DMS153 (cell line): ENCODE measurements around the gene THSD7A.

ENCODE experiments used
- DNase-seq: peaks from one replicate; lab custom pipeline; 2025; lab: John Stamatoyannopoulos, UW

The THSD7A gene

GRCh38 chr7:11513460-11513859 lies 318.5 kb downstream of the THSD7A start:
- DNase-seq = no peak

GRCh38 chr7:11507929-11508328 lies 324.1 kb downstream of the THSD7A start:
- no peak for DNase-seq

GRCh38 chr7:11506417-11506816 lies 325.6 kb downstream of the THSD7A start:
- no peak for DNase-seq

- DNase-seq = no peak
Observed at GRCh38 chr7:11505471-11505985, 326.5 kb downstream of the THSD7A start.

DNA sequence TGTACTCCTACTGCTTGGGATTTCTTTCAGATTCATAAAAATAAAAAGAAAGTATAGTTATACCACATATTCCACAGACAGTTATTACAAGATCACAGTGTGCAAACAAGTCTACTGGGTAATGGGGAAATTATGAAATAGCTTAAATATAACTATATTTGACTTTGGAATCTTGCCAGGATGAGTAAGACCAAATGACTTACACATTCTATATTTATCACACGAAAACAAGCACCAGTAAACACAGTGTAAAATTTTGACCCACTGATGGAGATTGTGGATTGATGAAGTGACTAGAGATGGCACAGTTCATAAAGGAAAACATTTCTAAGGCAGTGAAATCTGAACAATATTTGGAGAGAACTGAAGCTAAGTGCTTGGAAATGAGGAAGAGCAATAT lies 339.7 kb downstream of the THSD7A start:
- no peak for DNase-seq

- DNase-seq = no peak
Observed at GRCh38 chr7:11491811-11492210, 340.2 kb downstream of the THSD7A start.

- DNase-seq = no peak
Observed at GRCh38 chr7:11489280-11489679, 342.7 kb downstream of the THSD7A start.

DNA sequence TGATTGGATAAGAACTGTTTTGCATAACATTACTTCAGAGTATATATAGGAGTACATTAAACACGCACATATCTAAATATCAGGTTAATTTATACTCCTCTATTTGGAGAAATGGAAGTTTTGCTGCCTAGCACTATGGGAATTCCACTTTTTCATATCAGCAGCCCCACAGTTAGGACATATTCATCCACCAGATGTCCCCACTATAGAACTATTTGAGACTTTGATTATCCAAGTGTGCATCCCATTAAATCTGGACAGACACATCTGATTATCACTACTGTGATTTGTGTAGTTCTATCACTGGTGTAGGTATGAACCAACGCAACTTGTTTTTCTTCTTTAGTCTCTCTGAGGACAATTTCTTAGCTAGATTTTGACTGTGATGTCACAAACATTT lies 345.7 kb downstream of the THSD7A start:
- DNase-seq = no peak

DNA sequence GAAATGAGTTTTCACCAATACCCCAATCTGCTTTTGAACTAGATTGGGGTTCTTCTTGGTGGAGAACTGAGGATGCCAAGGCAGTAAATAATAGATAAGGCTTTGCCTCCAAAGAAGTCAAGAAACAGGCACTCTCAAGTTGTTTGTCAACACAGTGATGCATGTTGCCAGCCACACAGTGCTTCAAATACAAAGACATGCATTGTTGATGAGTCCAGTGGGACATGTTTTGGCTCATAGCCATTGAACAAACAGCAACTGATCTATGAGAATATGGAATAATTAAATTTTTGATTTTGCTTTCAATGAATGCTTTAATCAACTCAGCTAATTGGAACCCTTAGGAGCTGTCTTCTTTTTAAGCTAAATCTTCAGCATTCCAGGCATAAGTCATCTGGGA lies 346.4 kb downstream of the THSD7A start:
- DNase-seq = no peak

DNA sequence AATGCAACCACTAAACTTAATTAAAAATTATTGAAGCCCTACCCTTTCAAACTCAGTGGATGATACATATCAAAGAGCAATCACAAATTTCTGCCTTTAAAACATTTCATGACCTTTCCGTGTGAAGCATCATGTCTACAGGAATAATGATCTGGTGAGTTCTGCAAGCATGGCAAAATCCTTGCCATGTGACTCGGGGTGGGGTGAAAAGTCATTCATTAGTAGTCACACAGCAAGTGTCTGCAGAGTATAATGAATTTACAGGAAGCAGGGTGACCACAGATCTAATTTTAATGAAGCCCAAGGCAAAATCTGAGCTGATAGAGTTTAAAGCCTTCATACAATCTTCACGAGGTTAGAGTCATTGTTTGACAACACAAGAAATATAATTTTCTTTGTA lies 351.9 kb downstream of the THSD7A start:
- no peak for DNase-seq

- no peak for DNase-seq
Observed at GRCh38 chr7:11478882-11479281, 353.1 kb downstream of the THSD7A start.

GRCh38 chr7:11478426-11478825 lies 353.6 kb downstream of the THSD7A start:
- no peak for DNase-seq

DNA sequence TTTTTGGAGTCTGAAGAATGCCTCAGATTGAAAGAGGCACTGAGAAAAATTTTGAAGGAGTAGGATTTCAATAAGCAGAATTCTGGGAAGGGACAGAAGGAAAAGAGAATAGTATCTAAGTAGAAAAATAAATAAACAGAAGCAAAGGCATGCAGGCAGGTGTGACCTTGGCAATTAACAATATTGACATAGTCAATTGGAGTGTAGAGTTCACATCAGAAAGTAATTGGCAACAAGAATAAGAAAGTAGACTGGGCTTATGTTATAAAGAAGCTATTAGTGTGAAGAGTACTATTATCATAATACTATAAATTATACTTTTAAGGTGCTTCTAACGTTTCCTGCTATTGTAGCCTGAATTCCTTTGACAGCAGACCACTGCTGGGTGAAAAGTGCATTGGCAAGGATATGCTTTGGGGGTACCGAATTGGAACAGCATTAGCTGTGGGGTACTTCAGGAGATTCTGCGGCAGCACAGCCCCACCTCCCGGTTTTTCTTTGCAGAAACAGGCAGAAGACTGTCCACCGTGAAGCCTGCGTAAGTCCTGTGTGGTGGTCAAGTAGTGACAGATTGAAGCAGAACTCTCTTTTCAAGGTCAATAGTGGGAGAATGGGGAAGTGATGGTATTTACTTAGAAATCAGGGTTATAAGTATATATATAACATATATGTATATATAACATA lies 357.0 kb downstream of the THSD7A start:
- DNase-seq = no peak

- DNase-seq = no peak
Observed at GRCh38 chr7:11473807-11474424, 358.1 kb downstream of the THSD7A start.

DNA sequence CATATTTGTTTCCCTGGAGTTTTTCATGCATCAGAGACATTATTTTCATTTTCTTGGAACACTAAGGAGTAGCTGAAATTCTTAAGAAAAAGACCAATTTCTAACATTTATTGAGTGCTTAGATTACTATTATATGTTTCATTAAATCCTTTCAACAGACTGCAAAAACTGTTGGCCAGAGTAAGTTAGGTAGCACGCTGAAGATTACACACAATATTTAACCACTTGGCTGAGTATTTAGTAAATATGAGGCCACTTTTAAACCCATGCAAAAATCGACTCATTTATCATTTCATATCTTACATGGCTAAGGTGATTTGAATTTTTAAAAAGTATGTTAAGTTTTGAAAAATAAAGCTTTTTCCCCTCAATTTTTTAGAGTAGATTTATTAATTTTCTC lies 358.8 kb downstream of the THSD7A start:
- DNase-seq = no peak

- no peak for DNase-seq
Observed at GRCh38 chr7:11472646-11473045, 359.4 kb downstream of the THSD7A start.

DNA sequence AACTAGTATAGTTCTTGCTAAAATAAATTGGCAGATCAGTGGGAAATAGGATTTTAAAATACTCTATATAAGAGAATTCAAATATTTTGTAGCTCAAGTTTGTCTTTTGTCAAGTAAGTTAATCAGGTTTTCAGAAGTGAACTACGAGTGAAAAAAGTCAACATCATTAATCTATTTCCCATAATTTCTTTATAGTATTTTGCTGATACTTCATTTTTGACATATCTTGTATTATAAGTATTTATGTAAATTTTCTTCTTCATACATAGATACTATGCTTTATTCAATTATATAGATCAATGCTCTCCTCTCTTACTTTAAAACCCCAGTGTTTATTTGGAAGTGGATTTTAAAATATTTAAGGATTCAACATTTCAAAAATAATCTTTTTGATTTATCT lies 360.7 kb downstream of the THSD7A start:
- DNase-seq = no peak

- DNase-seq = no peak
Observed at GRCh38 chr7:11469028-11469745, 362.8 kb downstream of the THSD7A start.

GRCh38 chr7:11466517-11467105 lies 365.4 kb downstream of the THSD7A start:
- no peak for DNase-seq

DNA sequence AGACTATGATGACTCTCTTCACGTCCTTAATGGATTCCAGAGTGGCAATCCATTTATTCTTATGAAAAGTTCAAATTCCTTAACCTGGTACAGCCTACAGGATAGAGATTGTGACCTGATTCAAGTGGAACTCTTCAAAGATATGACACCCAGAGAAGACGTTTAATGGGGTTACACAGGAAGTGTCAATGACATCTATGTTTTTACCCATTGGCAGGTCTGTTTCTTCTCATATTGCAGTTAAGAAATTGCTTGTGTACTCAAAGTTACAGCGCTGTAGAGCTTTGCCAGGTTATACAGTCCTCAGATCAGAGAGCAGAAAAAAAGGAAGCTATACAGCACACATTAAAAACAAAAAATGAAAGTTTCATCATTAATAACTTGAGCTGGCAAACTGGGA lies 367.4 kb downstream of the THSD7A start:
- no peak for DNase-seq

- DNase-seq = no peak
Observed at GRCh38 chr7:11461946-11462345, 370.1 kb downstream of the THSD7A start.

- peak; percentile 65 for DNase-seq
Observed at GRCh38 chr7:11458736-11459483, 373.1 kb downstream of the THSD7A start.
